ENCODE measurements around the gene TTC34.
"Not testable (repeated sequence)": the region's sequence is repeated elsewhere in the genome, so short reads cannot be mapped to it uniquely, and the experiment has no call there.

DNA sequence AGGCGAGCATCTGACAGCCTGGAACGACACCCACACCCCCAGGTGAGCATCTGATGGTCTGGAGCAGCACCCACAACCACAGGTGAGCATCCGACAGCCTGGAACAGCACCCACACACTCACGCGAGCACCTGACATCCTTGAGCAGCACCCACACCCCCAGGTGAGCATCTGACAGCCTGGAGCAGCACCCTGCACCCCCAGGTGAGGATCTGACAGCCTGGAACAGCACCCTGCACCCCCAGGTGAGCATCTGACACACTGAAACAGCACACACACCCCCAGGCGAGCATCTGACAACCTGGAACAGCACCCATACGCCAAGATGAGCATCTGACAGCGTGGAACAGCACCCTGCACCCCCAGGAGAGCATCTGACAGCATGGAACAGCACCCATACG lies 106.7 kb downstream of the TTC34 start:
- TF ChIP-seq, protein P1, sequence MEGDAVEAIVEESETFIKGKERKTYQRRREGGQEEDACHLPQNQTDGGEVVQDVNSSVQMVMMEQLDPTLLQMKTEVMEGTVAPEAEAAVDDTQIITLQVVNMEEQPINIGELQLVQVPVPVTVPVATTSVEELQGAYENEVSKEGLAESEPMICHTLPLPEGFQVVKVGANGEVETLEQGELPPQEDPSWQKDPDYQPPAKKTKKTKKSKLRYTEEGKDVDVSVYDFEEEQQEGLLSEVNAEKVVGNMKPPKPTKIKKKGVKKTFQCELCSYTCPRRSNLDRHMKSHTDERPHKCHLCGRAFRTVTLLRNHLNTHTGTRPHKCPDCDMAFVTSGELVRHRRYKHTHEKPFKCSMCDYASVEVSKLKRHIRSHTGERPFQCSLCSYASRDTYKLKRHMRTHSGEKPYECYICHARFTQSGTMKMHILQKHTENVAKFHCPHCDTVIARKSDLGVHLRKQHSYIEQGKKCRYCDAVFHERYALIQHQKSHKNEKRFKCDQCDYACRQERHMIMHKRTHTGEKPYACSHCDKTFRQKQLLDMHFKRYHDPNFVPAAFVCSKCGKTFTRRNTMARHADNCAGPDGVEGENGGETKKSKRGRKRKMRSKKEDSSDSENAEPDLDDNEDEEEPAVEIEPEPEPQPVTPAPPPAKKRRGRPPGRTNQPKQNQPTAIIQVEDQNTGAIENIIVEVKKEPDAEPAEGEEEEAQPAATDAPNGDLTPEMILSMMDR (conservative IDR thresholded peaks at IDR 0.05), result not testable (repeated sequence)
- TF ChIP-seq EZH2 (IDR thresholded peaks at IDR 0.05; ENCODE audit: low read depth), result not testable (repeated sequence)

Data from PC-9 (cell line).